Panc1 (cell line): ENCODE results near the gene ADAMTS2.

Experiments used
- CTCF ChIP-seq: fragments of 450-650 bp; IDR thresholded peaks from 2 replicates; pipeline ENCODE4 v1.5.1; 2017; ENCODE audit warnings: mild to moderate bottlenecking
- POLR2AphosphoS5 ChIP-seq: IDR thresholded peaks from 2 replicates; pipeline ENCODE4 v1.6.1; 2012; ENCODE audit warnings: mild to moderate bottlenecking, low read depth, low read length, moderate library complexity
- SIN3A ChIP-seq: IDR thresholded peaks from 2 replicates; pipeline ENCODE4 v1.6.1; 2012; ENCODE audit warnings: low read depth, mild to moderate bottlenecking, low read length, moderate library complexity, borderline replicate concordance; ENCODE audit not compliant: insufficient read depth
- TCF7L2 ChIP-seq: IDR thresholded peaks from 2 replicates; pipeline ENCODE4 v1.6.1; 2011; ENCODE audit warnings: mild to moderate bottlenecking, low read depth, low read length, inconsistent platforms

GRCh38 chr5:179206366-179206765 lies 138.9 kb downstream of the ADAMTS2 start:
- TF ChIP-seq CTCF (no peak), POLR2AphosphoS5 (no peak), TCF7L2 (no peak), SIN3A (no peak)
